ENCODE results near the gene KLF1.
A peak's percentile ranks its signal among the peaks of the same experiment; 100 is the strongest.

Gene KLF1

GRCh38 chr19:12843328-12843727 lies 43.7 kb downstream of the KLF1 start:
- no peaks in the 10 kb centered on the region for H3K27me3 ChIP-seq (ENCODE audit: insufficient read depth, low read depth)
- no peaks in the 10 kb centered on the region for H3K79me2 ChIP-seq (ENCODE audit: insufficient read depth, low read depth)
- no peak overlapping the region for H3K4me2 ChIP-seq
- H3K36me3 ChIP-seq (ENCODE audit: insufficient read depth), result no peaks in the 10 kb centered on the region
- no peak for TF ChIP-seq CTCF (conservative IDR thresholded peaks at IDR 0.05; ENCODE audit: low read depth, low read length)
- no peak overlapping the region for H3K9ac ChIP-seq
- H3K4me3 ChIP-seq (IDR thresholded peaks at IDR 0.05; ENCODE audit: insufficient read depth, low read depth, low read length), result no peak overlapping the region
- no peaks in the 10 kb centered on the region for H4K20me1 ChIP-seq (ENCODE audit: insufficient read depth)
- no peak overlapping the region for H2AFZ ChIP-seq (ENCODE audit: low read depth)
- no peak overlapping the region for H3K27ac ChIP-seq
- H3K4me1 ChIP-seq (ENCODE audit: low read depth, poor library complexity, severe bottlenecking), result peaks cover 3% of the 10 kb centered on the region

DNA sequence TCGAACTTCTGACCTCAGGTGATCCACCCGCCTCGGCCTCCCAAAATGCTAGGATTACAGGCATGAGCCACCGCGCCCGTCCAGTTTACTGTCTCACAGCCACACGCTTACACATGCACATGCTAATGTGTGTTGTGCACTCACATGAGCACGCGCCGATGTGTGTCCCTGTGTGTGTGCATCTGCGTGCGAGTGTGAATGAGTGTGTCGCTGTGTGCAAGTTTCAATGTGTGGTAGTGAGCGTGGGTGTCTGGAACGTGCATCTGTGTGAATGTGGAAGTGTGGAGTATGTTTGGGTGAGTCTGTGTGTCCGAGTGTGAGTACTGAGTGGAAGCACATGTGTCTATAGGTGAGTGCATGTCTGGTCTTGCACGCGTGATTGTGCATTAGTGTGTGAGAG lies 44.5 kb downstream of the KLF1 start:
- no peak overlapping the region for H3K4me2 ChIP-seq

GRCh38 chr19:12841094-12841493 lies 45.9 kb downstream of the KLF1 start:
- Histone ChIP-seq H3K36me3 (ENCODE audit: insufficient read depth) (no peaks in the 10 kb centered on the region), H4K20me1 (ENCODE audit: insufficient read depth) (no peaks in the 10 kb centered on the region), H2AFZ (ENCODE audit: low read depth) (no peak overlapping the region), H3K79me2 (ENCODE audit: insufficient read depth, low read depth) (no peaks in the 10 kb centered on the region), H3K4me1 (ENCODE audit: low read depth, poor library complexity, severe bottlenecking) (peaks cover 5% of the 10 kb centered on the region), H3K27me3 (ENCODE audit: insufficient read depth, low read depth) (peaks cover 16% of the 10 kb centered on the region), H3K9ac (no peak overlapping the region), H3K4me2 (peak overlapping the region; percentile 29; the same call in 1 of the 2 replicates), H3K4me3 (IDR thresholded peaks at IDR 0.05; ENCODE audit: insufficient read depth, low read depth, low read length) (no peak overlapping the region), H3K27ac (no peak overlapping the region)
- TF ChIP-seq CTCF (conservative IDR thresholded peaks at IDR 0.05; ENCODE audit: low read depth, low read length), result no peak

More for the DNA sequence above, 44.5 kb downstream of the KLF1 start:
- no peaks in the 10 kb centered on the region for H3K79me2 ChIP-seq (ENCODE audit: insufficient read depth, low read depth)
- no peak for TF ChIP-seq CTCF (conservative IDR thresholded peaks at IDR 0.05; ENCODE audit: low read depth, low read length)
- H3K4me3 ChIP-seq (IDR thresholded peaks at IDR 0.05; ENCODE audit: insufficient read depth, low read depth, low read length), result no peak overlapping the region
- H3K4me1 ChIP-seq (ENCODE audit: low read depth, poor library complexity, severe bottlenecking), result peaks cover 9% of the 10 kb centered on the region
- H3K27me3 ChIP-seq (ENCODE audit: insufficient read depth, low read depth), result peaks cover 4% of the 10 kb centered on the region
- H4K20me1 ChIP-seq (ENCODE audit: insufficient read depth), result no peaks in the 10 kb centered on the region
- no peak overlapping the region for H3K9ac ChIP-seq
- H2AFZ ChIP-seq (ENCODE audit: low read depth), result no peak overlapping the region
- no peaks in the 10 kb centered on the region for H3K36me3 ChIP-seq (ENCODE audit: insufficient read depth)
- H3K27ac ChIP-seq, result no peak overlapping the region

- Histone ChIP-seq H3K36me3 (ENCODE audit: insufficient read depth) (no peaks in the 10 kb centered on the region), H3K9ac (no peak overlapping the region), H3K27me3 (ENCODE audit: insufficient read depth, low read depth) (peaks cover 24% of the 10 kb centered on the region), H3K4me3 (IDR thresholded peaks at IDR 0.05; ENCODE audit: insufficient read depth, low read depth, low read length) (no peak overlapping the region), H4K20me1 (ENCODE audit: insufficient read depth) (no peaks in the 10 kb centered on the region), H3K4me2 (peak overlapping the region; percentile 29; the same call in 1 of the 2 replicates), H3K4me1 (ENCODE audit: low read depth, poor library complexity, severe bottlenecking) (peaks cover 5% of the 10 kb centered on the region), H3K79me2 (ENCODE audit: insufficient read depth, low read depth) (no peaks in the 10 kb centered on the region), H2AFZ (ENCODE audit: low read depth) (no peak overlapping the region), H3K27ac (no peak overlapping the region)
- TF ChIP-seq CTCF (conservative IDR thresholded peaks at IDR 0.05; ENCODE audit: low read depth, low read length), result no peak
These were observed 46.6 kb downstream of the KLF1 start for GRCh38 chr19:12840091-12841079.
